ES-I3 (cell line): ENCODE measurements around the gene CASQ1.

Experiments
- H3K36me3 ChIP-seq: 2 replicates; pipeline ENCODE4 v1.6.1; 2013; ENCODE audit warnings: mild to moderate bottlenecking, low read length, control low read depth, moderate library complexity; ENCODE audit not compliant: insufficient read depth
- H3K4me1 ChIP-seq: 2 replicates; pipeline ENCODE4 v1.6.1; 2013; ENCODE audit warnings: mild to moderate bottlenecking, control low read depth, low read length; ENCODE audit not compliant: insufficient read depth
- H3K9ac ChIP-seq: 2 replicates; pipeline ENCODE4 v1.6.1; 2013; ENCODE audit warnings: low read depth, mild to moderate bottlenecking, low read length, moderate library complexity
- H3K9me3 ChIP-seq: 2 replicates; pipeline ENCODE4 v1.6.1; 2013; ENCODE audit warnings: mild to moderate bottlenecking, low read length, moderate library complexity; ENCODE audit not compliant: control insufficient read depth, insufficient read depth

Gene CASQ1

GRCh38 chr1:160239582-160240299 lies 49.4 kb downstream of the CASQ1 start:
- no peak overlapping the region for H3K9ac ChIP-seq
- H3K9me3 ChIP-seq, result no peaks in the 10 kb centered on the region
- H3K36me3 ChIP-seq, result peaks cover 26% of the 10 kb centered on the region
- no peaks in the 10 kb centered on the region for H3K4me1 ChIP-seq

- Histone ChIP-seq H3K9me3 (no peaks in the 10 kb centered on the region), H3K4me1 (peaks cover 4% of the 10 kb centered on the region; the same call in 1 of the 2 replicates), H3K9ac (no peak overlapping the region), H3K36me3 (peaks cover 16% of the 10 kb centered on the region)
Measured at GRCh38 chr1:160243767-160244166, 53.4 kb downstream of the CASQ1 start.

- peaks cover 4% of the 10 kb centered on the region; the same call in 1 of the 2 replicates for H3K4me1 ChIP-seq
- peaks cover 13% of the 10 kb centered on the region for H3K36me3 ChIP-seq
- H3K9me3 ChIP-seq, result no peaks in the 10 kb centered on the region
- no peak overlapping the region for H3K9ac ChIP-seq
Measured at GRCh38 chr1:160244209-160244608, 53.8 kb downstream of the CASQ1 start.

GRCh38 chr1:160245434-160245833 lies 55.1 kb downstream of the CASQ1 start:
- peaks cover 2% of the 10 kb centered on the region for H3K36me3 ChIP-seq
- peaks cover 4% of the 10 kb centered on the region; the same call in 1 of the 2 replicates for H3K4me1 ChIP-seq
- no peak overlapping the region for H3K9ac ChIP-seq
- H3K9me3 ChIP-seq, result no peaks in the 10 kb centered on the region

- H3K9ac ChIP-seq, result no peak overlapping the region
- peaks cover 7% of the 10 kb centered on the region; the same call in 1 of the 2 replicates for H3K36me3 ChIP-seq
Measured at GRCh38 chr1:160247053-160247452, 56.7 kb downstream of the CASQ1 start.

GRCh38 chr1:160251011-160251410 lies 60.6 kb downstream of the CASQ1 start:
- no peaks in the 10 kb centered on the region for H3K9me3 ChIP-seq
- peaks cover 4% of the 10 kb centered on the region; the same call in 1 of the 2 replicates for H3K36me3 ChIP-seq
- no peaks in the 10 kb centered on the region for H3K4me1 ChIP-seq
- H3K9ac ChIP-seq, result no peak overlapping the region

More at GRCh38 chr1:160247053-160247452, 56.7 kb downstream of the CASQ1 start:
- H3K9me3 ChIP-seq, result no peaks in the 10 kb centered on the region
- H3K4me1 ChIP-seq, result peaks cover 4% of the 10 kb centered on the region; the same call in 1 of the 2 replicates
